Activated CD8-positive, alpha-beta memory T cell treated with anti-CD3 and anti-CD28 coated beads for 48 hours (primary cell): ENCODE data around the gene CFAP99.
A peak's percentile ranks its signal among the peaks of the same experiment; 100 is the strongest.

Experiments used
- DNase-seq, 3 experiments: peaks; one replicate each; pipeline ENCODE4 v3.0.0-alpha.2; 2020; ENCODE audit warnings: low read depth in 2 of 3, low spot score in 2 of 3

Gene CFAP99

GRCh38 chr4:2409381-2409783, 9.4 kb upstream of the CFAP99 start:
- DNase-seq = no peak

DNA sequence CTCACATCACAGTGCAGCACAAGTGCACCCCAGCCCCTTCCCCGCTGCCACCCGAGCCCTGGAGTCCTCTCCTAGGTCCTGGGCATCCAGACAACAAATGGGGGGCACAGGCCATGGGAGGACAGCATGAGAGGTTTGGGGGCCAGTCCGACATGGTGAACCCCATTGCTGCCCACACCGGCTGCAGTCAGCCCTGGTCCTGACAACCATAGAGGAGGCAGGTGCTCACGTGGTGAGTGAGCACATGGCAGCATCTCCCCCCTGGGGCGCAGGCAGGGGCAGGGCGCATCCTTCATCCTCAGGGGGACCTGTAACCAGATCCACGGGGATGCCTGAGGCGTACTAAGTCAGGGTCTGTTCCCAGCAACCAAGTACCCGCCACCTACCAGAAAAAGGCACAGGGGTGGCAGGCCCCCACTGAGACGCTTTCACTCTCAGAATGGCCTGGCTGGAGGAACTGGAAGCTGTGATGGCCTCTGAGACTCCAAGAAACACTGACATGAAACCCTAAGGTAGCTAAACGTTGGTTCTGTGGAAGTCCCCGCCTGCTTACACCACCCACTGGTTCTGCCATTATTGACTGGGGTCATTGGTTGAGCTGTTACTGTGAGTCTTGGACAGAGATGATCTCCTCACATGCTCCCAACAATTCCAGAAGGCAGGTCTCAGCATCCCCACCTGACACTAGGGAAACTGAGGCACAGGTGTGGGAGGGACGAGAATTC, 6.8 kb upstream of the CFAP99 start:
- peak in 1 of 3 experiments; percentile 26 for DNase-seq

GRCh38 chr4:2412534-2412884, 6.2 kb upstream of the CFAP99 start:
- DNase-seq = peak in 2 of 3 experiments; percentile 39 to 57

- DNase-seq = peak in 2 of 3 experiments; percentile 69 to 74
These were observed 5.7 kb upstream of the CFAP99 start for GRCh38 chr4:2412885-2413716.

- no peak for DNase-seq
These were observed 4.7 kb upstream of the CFAP99 start for GRCh38 chr4:2413821-2414610.

DNA sequence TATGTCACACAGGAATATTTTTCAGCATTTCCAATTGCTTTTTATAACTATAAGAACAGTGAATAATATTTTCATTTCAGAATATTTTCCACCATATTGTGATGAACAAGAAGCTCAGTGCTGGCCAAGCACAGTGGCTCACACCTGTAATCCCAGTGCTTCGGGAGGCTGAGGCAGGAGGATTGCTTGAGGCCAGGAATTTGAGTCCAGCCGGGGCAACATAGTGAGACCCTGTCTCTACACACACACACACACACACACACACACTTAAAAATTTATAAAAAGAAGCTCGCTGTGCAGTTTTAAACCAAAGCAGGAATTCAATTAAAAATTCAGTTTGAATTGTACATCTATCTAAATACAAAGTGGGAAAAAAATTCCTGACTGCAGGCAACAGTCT, 3.5 kb upstream of the CFAP99 start:
- DNase-seq = no peak

- DNase-seq = no peak
These were observed 2.7 kb upstream of the CFAP99 start for GRCh38 chr4:2415881-2416563.

GRCh38 chr4:2416564-2417225, 2.1 kb upstream of the CFAP99 start:
- DNase-seq = no peak

DNA sequence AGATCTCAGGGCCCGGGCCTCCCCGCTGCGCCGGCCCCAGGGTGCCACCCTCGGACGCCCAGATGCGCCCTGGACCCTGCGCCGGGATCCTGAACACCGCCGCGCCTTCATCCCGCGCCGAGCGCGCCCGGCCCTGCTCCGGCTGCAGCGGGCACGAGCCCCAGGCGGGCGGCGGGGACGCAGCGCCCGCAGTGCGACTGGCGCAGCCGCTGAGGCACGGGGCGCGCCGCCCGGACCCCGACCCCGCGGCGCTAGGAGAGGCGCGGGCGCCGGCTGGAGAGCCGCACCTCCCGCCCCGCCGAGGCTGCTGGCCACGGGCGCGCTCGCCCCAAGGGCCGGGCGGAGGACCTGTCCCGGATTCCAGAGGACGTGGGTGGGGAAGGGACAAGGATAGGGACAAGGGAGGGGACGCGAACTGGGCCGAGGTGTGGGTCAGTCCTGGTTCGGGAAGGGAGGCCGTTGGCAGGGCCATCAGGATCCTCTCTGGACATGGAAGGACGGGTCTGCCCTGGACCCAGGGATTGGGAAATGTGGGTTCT, 1.5 kb upstream of the CFAP99 start:
- DNase-seq = no peak

GRCh38 chr4:2417765-2418649, 748 bp upstream of the CFAP99 start, which contains the start of gene ZFYVE28:
ZFYVE28 (minus strand) TSS chr4:2418645; CDS start chr4:2418323, 322 bp downstream.
- DNase-seq = no peak

- no peak for DNase-seq
These were observed 1.1 kb downstream of the CFAP99 start for GRCh38 chr4:2419814-2420213.

DNA sequence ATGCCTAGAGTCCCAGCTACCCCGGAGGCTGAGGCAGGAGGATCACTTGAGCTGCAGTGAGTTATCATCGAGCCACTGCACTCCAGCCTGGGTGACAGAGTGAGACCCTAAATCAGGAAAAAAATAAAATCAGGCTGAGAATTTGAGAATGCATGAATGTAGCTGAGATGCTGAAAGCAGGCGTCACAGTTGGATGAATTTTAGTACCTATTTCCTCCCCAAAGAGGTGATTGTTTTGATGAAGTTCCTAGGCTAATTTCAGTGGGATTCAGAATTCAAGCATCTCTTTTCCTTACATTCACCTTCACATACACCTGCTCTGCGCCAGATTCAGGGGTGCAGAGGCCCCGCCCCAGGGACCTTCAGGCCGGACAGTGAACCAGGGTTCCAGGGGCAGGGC, 3.2 kb downstream of the CFAP99 start:
- DNase-seq = no peak

DNA sequence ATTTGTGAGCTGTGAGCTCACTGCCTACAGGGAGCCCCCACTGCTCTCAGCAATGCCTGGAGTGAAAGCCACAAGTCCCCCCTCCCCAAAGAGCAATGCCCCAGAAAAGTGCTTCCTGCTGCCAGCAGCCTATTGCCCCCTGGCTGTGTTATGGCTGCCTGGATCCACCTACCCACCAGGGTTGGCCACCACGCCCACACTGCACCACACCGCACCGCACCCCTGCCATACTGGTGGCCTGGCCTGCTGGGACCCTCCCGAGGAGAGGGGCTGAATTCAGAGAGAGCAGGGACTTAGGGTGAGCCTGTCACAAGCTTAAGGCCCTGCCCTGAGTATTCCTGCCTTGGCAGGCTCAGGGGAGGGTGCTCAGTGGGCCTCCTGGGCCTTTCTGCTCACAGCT, 4.3 kb downstream of the CFAP99 start:
- DNase-seq = no peak

DNA sequence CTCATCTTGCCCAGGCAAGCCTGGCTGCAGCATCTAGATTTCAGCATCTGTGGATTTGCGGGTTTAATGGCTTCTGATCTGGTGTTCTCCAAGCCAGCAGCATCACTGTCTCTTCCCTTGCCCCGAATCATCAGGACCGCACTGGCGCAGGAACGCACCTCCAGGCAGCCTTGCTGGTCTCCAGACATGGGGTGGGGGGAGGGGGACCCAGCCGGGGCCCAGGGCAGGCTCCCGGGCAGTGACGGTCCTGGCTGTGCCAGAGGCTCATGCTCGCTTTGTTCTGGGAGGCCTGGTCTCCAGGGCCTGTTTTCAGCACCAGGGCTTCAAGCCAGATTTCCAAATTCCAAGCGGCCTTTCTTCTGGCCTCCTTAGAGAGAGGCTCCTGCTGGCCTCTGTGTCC, 4.9 kb downstream of the CFAP99 start:
- DNase-seq = no peak

DNA sequence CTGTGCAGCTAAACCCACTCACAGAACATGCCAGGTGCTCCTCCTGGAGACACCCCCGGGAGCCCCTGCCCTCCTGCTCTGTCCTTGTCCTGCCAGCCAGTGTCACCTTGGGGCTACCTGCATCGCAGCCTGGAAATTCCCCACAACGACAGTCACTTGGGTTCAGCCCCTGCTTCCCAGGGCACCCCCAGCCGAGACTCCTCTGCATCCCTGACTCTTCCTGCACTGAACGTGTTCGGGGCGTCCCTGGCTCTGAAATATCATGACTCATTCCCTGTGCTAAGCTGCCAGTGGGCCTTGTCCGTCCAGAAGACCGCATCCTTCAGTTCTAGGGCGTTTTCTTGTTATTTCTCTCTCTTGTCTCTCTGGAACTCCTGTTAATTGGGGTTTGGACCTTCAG, 5.8 kb downstream of the CFAP99 start:
- DNase-seq = no peak

DNA sequence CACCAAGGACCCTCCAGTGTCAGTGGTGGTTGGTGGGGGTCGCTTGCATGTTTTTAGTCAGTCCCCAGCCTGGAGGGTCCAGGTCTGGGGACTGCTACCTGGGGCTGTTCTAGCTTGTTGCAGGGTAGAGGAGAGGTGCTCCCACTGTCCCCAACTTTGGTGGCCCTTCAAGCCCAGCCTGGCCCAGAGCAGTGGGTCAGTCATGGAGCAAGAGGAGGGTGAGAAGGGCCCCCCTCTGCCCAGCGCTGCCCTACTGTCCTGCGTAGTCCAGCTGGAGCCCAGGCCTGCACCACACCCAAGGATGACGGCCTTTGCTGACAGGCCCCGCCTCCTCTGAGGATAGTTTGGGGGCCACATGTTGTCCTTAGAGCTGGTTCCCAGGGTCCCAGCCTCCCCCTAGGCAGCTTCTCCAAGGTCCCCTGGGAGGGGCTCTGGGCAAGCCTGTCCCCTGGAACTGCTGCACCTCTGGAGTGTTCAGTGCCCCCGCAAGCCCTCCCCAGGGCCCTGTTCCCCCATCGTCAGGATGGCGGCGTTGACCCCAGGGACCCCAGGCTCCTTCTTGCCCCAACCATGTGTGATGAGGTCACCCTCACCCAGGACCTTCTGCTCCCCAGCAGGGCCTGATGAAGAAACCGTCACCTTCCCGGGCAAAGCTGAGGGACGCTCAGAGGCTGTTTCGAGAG, 6.8 kb downstream of the CFAP99 start:
- no peak for DNase-seq

- no peak for DNase-seq
These were observed 7.3 kb downstream of the CFAP99 start for GRCh38 chr4:2426069-2426397.

GRCh38 chr4:2426711-2427275, 8.0 kb downstream of the CFAP99 start:
- no peak for DNase-seq
